ENCODE measurements around the gene OR14I1.

Gene OR14I1

GRCh38 chr1:248702714-248703113, at the start of gene OR14I1:
TSS of gene OR14I1 (minus strand) at chr1:248702766.
- no peak for DNase-seq

- no peak for DNase-seq
Measured at GRCh38 chr1:248751635-248752034, 49.1 kb upstream of the OR14I1 start.

- DNase-seq = no peak
Measured at GRCh38 chr1:248751142-248751541, 48.6 kb upstream of the OR14I1 start.

- DNase-seq = no peak
Measured at GRCh38 chr1:248750496-248750895, 47.9 kb upstream of the OR14I1 start.

GRCh38 chr1:248748211-248748610, 45.6 kb upstream of the OR14I1 start:
- no peak for DNase-seq

- DNase-seq = no peak
Measured at GRCh38 chr1:248740876-248741275, 38.3 kb upstream of the OR14I1 start.

GRCh38 chr1:248739572-248740205, 37.1 kb upstream of the OR14I1 start:
- DNase-seq = no peak

- DNase-seq = no peak
Measured at GRCh38 chr1:248737457-248737856, 34.9 kb upstream of the OR14I1 start.

- no peak for DNase-seq
Measured at GRCh38 chr1:248736977-248737376, 34.4 kb upstream of the OR14I1 start.

- no peak for DNase-seq
Measured at GRCh38 chr1:248733566-248733965, 31.0 kb upstream of the OR14I1 start.

GRCh38 chr1:248730507-248731335, 28.2 kb upstream of the OR14I1 start:
- DNase-seq = peak; percentile 10

- DNase-seq = no peak
Measured at GRCh38 chr1:248714248-248714647, 11.7 kb upstream of the OR14I1 start.

GRCh38 chr1:248710305-248710900, 7.8 kb upstream of the OR14I1 start:
- no peak for DNase-seq

GRCh38 chr1:248704606-248705005, 2.0 kb upstream of the OR14I1 start:
- DNase-seq = no peak

GRCh38 chr1:248703674-248704073, 1.1 kb upstream of the OR14I1 start:
- no peak for DNase-seq

GRCh38 chr1:248699099-248699498, 3.5 kb downstream of the OR14I1 start:
- DNase-seq = no peak

- DNase-seq = no peak
Measured at GRCh38 chr1:248697907-248698306, 4.7 kb downstream of the OR14I1 start.

GRCh38 chr1:248696774-248697173, 5.8 kb downstream of the OR14I1 start:
- no peak for DNase-seq

- peak; percentile 6 for DNase-seq
Measured at GRCh38 chr1:248696261-248696660, 6.3 kb downstream of the OR14I1 start.

- DNase-seq = no peak
Measured at GRCh38 chr1:248695451-248696132, 7.0 kb downstream of the OR14I1 start.

- DNase-seq = no peak
Measured at GRCh38 chr1:248691567-248692155, 10.9 kb downstream of the OR14I1 start.

- no peak for DNase-seq
Measured at GRCh38 chr1:248688527-248689298, 13.9 kb downstream of the OR14I1 start.
